Skin of body (tissue), 2 donors: Measurements from ENCODE around the gene DCXR. TPM values are rescaled to one million over a fixed set of nuclear protein-coding genes. Genes with fewer than 3 reads are reported as not detected.

Experiments used
- DNase-seq: peaks from one replicate; lab custom pipeline; 2025; lab: John Stamatoyannopoulos, UW
- total RNA-seq: library from RNA; depleted of rRNA; stranded (reverse); fragments of >200 nt; gene quantifications from one replicate; pipeline ENCODE4 v1.2.3, GENCODE V29; 2014

Gene DCXR
- 33.4 TPM for total RNA-seq

DNA sequence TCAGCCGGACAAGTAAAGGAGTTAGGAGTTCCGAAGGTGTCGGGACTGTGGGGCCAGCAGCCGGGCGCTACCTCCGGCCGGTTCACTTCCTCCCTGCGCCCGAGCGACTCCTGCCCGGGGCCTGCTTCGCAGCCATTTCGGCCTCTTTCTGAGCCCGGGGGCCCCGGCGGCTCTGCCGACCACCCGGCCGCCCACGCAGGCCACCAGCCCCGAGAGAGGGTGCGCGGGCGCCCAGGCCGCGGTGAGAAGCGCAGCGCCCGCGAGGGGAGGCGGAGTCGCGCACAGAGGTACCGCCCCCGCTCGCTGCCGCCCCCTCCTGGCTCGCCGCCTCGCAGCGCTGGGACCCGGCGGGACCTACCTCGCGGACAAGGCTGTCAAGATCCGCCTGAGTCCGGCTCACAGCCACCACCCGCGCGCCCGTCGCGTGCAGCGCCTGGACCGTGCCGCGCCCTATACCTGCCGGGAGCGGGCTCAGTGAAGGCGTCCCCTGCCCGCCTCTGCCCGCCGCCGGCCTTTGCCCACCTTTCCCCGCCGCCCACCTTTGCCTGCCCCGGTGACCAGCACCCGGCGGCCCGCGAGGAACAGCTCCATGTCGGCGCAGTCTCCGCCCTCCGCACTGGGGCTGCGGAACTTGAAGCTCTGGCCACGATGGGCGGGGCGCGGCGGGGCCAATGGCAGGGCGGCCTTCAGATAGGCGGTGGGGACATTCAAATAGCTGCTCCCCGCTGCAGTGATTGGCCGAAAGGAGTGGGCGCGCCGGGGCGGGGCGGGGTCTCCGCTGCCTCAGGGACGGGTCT, at the start of gene DCXR:
DCXR (minus strand) TSS at position 606 of the 797 bp plus-strand sequence; CDS start at position 591, 15 bp downstream.
- peak; percentile 80 for DNase-seq

- DNase-seq: no peak
Measured at GRCh38 chr17:82085931-82086764, 48.7 kb upstream of the DCXR start.

DNA sequence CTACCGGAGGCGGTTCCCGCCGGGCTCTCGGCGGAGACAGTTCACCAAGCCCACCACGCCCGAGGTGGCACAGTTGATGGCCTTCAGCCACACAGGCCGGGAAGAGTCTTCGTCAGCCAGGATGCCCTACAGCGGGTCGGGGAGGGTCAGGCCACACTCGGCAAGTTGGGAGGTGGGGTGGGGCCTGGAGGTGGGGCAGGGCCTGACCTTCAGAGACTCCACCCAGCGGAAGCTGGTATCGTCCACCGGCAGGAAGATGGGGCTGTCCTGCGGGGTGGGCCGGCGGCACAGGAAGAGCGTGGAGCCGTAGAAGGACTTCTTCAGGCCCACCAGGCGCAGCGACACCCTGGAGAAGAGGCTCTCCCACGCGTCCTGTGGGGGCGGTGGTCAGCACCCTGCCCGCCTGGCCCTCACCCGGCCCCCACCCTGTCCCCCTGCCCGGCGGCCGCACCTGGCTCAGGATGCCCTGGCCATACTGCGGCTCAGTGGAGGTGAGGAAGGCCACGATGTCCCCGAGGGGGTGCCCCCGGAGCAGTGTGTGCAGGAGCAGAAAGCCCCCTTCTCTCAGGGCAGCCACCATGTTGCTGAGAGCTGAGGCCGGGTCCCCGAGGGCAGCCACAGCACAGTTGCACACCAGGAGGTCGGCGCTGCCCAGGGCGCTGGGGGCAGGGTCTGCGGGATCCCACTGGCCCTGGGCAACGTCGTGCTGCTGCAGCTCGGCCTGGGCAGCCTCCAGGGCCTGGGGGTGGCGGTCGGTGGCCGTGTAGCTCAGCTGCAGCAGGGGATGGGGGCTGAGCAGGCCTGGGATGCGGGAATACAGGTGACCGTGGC, 47.7 kb upstream of the DCXR start:
- DNase-seq: no peak

GRCh38 chr17:82084373-82085030, 47.0 kb upstream of the DCXR start:
- DNase-seq: no peak

- DNase-seq: no peak
Measured at GRCh38 chr17:82083533-82084359, 46.2 kb upstream of the DCXR start.

- DNase-seq: no peak
Measured at GRCh38 chr17:82083009-82083408, 45.5 kb upstream of the DCXR start.

DNA sequence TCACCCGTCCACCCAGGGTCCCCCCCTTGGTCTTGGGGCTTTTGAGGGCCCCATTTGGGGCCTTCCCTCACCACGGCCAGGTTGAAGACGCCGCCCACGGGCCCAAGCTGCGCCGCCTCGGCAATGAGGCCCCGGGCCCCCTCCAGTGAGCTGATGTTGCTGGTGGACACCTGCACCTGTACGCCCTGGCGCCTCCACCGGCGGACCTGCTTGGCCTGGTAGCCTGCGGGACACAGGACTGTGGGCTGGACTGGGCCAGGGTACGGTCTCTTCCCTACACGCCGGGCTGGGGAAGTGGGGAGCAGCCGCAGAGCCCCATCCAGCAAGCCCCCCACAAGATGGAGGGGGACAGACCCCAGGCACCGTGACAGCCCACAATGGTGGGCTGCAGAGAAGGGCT, 45.0 kb upstream of the DCXR start:
- DNase-seq: no peak

- no peak for DNase-seq
Measured at GRCh38 chr17:82081966-82082365, 44.5 kb upstream of the DCXR start.

- DNase-seq: no peak
Measured at GRCh38 chr17:82081546-82081945, 44.0 kb upstream of the DCXR start.

DNA sequence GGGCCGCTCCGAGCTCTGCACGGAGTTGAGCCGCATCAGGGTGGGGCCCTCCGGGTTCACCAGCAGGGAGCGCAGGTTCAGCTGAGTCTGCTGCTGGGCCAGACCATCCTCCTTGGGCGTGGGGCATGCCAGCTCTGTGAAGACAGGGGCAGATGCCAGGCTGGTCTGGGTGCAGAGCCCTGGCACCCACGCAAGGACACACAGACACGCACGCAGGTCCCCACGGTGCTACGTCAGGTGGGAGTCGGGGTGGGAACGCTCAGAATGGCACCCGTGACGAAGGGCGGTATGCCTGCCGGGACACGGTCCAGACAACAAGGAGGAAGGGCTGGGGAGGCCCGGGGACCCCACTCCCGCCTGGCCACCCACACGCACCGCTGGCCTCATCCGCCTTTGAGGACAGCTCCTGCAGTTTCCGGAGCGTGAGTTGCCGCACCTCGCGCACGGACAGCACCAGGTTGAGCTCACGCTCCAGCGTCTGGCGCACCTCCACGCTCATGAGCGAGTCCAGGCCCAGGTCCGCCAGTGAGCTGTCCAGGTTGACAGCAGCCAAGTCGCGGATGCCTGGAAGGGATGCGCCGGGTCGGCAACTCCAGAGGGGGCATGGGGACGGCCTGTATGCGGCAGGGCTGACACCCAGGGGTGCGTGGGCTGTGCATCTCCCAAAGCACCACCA, 43.4 kb upstream of the DCXR start:
- no peak for DNase-seq

- no peak for DNase-seq
Measured at GRCh38 chr17:82080048-82080788, 42.7 kb upstream of the DCXR start.

DNA sequence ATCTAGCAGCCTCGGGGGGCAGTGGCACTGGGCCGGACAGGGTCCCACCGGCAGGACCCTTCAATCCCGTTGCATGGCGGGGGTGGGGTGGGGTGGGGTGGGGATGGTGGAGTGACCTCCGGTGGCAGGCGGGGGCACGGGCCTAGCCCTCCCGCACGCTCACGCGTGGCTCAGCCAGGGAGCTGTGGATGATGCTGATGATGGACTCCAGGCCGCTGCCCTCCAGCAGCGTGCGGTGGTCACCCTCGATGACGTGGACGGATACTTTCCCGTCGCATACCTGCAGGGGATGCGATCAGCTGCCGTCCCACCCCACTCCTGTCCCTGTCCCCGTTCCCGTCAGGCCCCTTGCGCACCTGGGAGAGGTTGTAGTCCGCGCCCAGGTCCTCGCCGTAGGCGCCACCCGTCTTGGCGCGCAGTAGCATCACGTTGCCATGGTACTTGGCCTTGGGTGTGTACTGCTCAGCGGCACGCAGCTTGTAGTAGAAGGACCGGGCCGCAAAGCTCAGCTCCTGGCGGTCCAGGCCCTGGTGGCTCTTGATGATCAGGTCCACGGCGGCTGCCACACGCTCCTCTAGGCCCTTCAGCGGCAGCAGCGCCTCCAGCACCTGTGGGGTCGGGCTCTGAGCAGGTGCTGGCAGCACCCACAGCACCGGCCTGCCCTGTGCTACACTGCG, 41.6 kb upstream of the DCXR start:
- no peak for DNase-seq

DNA sequence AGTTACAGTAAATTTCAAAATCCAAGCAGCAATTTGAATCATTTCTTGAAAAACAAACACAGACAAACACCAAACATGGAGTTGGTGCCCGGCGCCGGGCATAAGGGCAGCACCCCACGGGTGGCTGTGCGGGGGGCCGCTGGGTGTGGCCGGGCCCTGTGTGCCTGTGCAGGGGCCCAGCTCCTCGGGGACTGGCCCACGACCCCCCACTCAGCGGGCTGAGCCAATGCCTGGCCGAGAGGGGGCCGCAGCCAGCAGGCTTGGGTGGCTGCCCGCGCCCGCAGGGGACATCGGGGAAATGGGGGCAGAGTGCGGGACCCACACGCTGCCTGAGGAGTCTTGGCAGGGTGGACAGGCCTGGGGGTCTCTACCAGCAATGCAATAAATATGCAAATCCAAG, 40.9 kb upstream of the DCXR start:
- no peak for DNase-seq

DNA sequence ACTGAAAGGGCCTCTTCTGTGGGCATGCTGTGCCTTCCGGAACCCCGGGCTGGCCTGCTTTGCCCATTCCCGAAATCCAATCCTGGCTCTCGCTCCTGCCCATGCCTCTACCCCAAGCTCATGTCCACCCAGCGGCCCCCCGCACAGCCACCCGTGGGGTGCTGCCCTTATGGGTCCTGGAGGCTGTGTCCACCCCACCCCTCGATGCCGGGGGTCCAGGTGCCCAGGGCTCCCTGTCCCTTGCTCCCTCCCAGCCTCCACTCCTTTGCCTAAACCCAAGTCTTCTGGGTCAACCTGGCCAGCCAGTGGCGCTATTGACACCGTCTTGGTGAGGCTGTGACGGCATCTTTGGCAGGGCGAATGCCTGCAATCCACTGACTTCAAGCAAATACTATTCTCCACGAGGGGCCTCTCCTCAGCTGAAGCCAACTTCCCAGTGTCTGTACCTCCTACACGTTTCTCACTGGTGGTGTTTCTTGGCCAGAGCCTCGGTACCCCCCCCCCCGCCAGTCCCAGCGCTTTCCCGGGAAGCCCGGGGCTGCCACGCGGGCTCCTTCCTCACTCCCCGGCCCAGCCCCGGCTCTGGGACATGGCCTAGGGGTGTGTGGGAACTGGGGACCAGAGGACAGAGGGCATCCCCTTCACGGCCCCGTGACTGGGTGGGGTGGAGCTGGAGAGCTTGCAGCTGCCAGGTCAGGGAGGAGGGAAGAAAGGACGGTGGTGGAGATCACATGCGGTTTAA, 40.3 kb upstream of the DCXR start:
- DNase-seq: no peak

DNA sequence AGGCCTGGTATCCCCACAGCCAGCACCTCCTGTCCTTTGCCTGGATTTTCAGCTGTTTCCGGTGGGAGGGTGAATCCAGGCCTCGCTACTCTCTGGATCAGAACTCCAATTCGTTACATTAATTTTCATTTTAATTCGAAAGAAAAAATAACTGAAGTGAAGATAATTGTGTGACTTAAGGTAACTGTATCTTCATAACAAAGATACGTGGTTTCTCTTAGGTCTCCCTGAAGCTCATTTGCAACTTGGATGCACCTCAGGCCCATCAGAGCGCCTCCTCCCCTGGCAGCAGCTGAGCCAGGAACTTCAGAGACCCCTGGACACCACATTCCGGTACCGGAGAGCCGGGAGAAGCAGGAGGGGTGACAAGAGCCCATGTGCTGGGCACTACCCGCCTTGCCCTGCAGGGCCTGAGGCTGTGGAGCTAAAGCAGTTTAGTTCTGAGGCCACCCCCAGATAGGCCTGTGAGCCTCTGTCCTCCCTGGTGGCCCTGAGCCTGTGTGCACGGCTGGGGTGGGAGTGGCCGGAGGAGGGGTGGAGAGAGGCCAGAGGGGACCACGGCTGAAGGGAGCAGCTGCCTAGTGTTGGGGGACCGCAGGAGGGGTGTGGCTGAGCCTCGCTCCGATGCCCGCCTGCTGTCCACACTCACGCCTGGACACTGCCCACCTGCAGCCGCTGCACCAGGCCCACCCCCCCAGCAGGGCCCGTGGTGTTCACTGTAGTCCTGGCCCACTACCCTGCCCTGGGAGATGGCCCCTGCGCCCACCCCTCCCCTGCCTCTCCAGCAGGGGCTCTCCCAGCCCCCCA, 39.5 kb upstream of the DCXR start:
- DNase-seq: no peak

DNA sequence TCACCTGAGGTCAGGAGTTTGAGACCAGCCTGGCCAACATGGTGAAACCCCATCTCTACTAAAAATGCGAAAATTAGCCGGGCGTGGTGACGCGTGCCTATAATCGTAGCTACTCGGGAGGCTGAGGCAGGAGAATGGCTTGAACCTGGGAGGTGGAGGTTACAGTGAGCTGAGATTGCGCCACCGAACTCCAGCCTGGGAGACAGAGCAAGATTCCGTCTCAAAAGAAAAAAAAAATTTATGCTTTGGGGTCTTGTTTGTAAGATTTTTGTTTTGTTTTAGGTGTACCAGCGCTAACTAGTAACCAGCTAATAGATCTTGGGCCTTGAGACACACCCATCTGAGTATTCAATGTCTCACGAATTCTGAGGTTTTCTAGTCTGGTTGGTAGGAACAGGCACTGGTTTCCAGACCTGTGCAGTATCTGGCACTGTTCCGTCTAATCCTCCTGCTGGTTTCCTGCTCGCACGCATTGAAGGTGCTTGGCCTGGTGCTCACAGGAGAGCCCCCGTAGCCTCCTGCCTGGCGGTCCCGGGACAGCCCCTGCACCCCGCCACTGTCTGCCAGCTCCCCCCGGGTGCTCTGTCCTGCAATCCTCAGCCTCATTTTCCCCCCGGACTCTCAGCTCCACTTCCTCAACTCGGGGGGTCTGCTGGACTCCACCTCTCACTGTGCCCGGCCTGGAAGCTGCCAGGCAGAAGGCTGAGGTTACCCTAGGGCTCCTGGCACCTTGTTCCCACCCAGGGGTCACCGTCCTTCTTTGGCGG, 38.7 kb upstream of the DCXR start:
- DNase-seq: no peak
